Uterus (tissue), 2 donors: Measurements from ENCODE around the gene KIF26B.

ENCODE experiments used
- POLR2A ChIP-seq, 2 donors: fragments of 450-650 bp; IDR thresholded peaks; one replicate each; pipeline ENCODE4 v1.6.1; 2016; ENCODE audit warnings: antibody characterized with exemption in 2 of 2, mild to moderate bottlenecking in 1 of 2, moderate library complexity in 1 of 2
- TF ChIP-seq, protein P1 (sequence below), 4 experiments: fragments of 200-600 bp in 2 of 4; fragments of 450-650 bp in 2 of 4; sonication (generic) in 2 of 4; IDR thresholded peaks; one replicate each; pipeline ENCODE4 v1.5.1; 2016 to 2019; ENCODE audit warnings: antibody characterized with exemption in 4 of 4, mild to moderate bottlenecking in 2 of 4, moderate library complexity in 1 of 4

DNA sequence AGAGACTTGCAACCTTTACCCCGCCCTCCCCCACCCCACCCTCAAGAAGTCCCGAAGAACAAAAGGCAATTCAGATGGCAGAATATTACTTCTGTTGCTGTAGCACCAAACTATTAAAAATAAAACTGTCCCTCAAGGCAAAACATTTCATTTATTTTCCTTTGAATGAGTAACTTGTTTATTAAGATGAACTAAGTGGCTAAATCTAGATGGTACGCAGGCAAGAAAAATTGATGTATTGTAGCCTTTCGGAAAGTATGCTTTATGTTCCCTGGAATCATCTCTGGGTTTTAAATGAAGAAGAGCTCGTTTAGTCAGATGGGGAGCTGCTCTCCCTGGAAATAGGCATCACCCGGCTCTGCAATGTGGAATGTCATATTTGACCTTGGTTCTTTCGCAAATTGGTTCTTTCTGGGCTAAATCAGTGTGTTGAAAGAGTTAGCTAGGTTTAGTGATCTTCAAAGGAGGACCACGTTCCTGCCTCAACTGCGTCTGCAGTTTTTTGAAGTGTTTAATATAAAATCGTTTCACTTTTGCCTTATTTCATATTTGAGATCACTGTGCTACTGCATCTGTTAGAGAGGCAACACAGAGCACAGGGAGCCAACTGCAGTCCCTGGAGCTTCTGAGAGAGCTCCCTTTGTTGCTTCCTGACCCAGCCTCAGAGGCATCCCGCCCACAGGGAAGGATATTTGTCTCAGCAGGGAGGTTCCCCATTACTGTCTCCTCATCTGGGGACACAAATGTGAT lies 61.8 kb downstream of the KIF26B start:
- TF ChIP-seq, protein P1, sequence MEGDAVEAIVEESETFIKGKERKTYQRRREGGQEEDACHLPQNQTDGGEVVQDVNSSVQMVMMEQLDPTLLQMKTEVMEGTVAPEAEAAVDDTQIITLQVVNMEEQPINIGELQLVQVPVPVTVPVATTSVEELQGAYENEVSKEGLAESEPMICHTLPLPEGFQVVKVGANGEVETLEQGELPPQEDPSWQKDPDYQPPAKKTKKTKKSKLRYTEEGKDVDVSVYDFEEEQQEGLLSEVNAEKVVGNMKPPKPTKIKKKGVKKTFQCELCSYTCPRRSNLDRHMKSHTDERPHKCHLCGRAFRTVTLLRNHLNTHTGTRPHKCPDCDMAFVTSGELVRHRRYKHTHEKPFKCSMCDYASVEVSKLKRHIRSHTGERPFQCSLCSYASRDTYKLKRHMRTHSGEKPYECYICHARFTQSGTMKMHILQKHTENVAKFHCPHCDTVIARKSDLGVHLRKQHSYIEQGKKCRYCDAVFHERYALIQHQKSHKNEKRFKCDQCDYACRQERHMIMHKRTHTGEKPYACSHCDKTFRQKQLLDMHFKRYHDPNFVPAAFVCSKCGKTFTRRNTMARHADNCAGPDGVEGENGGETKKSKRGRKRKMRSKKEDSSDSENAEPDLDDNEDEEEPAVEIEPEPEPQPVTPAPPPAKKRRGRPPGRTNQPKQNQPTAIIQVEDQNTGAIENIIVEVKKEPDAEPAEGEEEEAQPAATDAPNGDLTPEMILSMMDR (IDR thresholded peaks at IDR 0.05): no peak
- TF ChIP-seq POLR2A (IDR thresholded peaks at IDR 0.05): no peak
